ENCODE data around the gene DNAAF5.
"Not testable (repeated sequence)": the region's sequence is repeated elsewhere in the genome, so short reads cannot be mapped to it uniquely, and the experiment has no call there.

DNAAF5 gene

DNA sequence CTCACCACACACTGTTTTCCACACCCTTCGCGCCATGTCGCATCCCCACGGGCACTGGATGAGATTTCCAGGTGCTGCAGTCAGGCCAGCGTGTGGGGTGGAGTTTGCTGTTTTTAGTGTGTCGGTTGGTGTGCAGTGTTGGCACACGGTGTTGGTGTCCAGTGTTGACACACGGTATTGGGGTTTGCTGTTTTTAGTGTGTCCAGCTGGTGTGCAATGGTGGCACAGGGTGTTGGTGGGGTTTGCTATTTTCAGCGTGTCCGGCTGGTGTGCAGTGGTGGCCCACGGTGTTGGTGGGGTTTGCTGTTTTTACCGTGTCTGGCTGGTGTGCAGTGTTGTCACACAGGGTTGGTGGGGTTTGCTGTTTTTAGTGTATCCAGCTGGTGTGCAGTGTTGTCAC, 20.7 kb downstream of the DNAAF5 start:
- DNase-seq (ENCODE audit: low spot score): no peak

DNA sequence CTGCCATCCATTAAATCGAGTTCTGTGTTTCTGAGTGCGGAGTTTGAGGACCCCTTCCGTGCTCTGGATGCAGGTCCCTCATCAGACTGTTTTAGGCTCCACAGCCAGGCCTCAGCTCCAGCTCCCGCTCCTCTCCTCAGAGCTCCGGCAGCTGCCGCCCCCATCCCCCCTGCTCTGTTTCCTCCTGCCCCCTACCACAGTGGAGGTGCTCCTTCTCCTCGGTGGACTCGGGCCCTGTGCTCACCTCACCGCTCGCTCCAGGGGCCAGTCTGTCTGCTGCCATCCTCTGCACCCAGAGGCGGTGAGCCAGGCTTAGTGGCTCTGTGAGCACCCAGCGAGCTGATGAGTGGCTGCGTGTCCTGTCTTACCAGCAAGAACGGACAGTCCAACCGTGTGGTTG, 21.9 kb downstream of the DNAAF5 start:
- DNase-seq (ENCODE audit: low spot score): no peak

DNA sequence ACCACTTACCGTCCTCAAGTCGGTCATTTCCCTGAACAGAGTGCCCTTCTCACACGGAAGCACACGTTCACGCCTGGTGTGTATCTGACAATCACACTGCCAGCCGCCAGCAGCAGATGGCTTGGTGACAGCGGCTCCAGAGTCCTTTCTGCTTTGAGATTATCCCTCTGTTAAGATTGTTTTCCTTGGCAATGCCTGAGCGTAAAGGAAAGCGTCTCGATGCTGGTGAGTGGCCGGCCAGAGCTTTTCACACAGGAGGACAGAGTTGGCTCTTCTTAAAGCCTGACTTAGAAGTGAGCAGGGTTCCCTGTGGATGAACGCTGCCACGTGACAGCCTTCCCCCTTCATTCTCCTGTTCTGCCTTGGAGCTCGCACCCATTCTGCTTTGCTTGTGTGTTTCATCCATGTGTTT, 22.6 kb downstream of the DNAAF5 start:
- no peak for DNase-seq (ENCODE audit: low spot score)

DNA sequence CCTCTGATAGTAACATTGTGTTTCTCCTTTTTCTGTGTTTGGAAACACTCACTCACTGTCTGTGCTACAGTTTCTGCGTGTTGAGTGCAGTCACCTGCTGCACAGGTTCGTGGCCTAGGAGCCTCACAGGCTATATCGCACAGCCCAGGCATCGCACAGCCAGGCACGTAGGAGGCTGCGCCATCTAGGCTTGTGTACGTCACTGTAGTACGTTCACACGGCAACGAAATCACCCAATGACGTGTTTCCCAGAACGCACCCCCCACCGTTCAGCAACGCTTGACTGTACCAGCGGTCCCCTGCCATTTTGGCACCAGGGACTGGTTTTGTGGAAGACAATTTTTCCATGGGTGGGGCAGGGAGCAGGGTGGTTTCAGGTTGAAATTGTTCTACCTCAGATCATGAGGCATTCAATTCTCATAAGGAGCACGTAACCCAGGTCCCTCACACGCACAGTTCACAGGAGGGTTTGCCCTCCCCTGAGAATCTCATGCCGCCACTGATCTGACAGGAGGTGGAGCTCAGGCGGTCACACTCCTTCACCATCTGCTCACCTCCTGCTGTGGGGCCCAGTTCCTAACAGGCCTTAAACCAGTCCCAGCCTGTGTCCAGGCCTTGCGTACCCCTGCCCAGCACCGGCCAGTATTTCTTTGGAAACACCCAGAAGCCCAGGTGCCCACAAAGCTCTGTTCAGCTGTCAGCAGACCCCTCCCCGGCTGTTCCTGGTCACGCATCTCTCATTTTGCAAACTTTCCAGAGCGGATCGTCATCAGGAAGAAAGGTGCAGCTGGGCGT, 23.8 kb downstream of the DNAAF5 start:
- DNase-seq (ENCODE audit: low spot score): no peak

DNA sequence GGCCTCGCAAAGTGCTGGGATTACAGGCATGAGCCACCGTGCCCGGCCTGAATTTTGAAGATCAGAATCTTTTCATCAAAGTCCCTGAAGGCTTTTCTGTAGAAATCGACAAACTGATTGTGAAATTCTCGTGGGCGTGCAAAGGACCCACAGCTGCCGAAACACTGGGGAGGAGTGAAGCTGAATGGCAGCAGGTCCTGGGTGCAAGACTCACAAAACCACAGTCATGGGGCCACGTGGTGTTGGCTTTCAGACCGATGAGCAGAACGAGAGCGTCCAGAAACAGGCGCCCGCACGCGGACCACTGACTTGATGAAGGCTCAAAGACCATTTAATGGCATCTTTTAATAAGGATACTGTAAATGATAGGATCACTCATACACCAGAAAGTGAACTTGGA, 25.3 kb downstream of the DNAAF5 start:
- DNase-seq (ENCODE audit: low spot score): no peak

DNA sequence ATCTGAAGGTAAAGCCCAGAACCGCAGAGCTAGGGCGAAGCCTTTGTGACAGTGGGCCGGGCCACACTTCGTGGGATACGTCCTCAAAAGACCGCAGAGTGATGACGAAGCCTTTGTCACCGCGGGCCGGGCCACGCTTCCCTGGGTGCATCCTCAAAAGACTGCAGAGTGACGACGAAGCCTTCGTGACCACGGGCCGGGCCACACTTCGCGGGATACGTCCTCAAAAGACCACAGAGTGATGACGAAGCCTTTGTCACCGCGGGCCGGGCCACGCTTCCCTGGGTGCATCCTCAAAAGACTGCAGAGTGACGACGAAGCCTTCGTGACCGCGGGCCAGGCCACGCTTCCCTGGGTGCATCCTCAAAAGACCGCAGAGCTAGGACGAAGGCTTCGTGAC, 25.8 kb downstream of the DNAAF5 start:
- DNase-seq (ENCODE audit: low spot score): not testable (repeated sequence)

DNA sequence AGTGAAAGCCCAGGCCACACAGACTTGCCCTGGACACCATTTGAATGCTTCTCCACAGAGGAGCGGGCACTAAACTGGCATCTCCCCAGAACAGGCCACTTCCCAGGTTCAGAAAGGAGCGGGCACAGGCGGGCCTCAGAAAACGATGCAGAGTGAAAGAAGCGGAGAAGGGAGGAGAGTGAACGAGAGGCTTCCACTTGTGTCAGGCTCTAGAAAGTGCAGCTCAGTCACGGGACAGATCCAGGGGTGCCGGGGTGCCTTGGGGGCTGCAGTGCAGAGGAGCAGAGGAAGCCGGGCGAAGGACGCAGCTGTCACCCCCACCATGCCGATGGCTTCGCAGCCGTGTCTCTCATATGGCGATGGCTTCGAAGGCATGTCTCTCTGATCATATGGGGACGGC, 26.7 kb downstream of the DNAAF5 start:
- DNase-seq (ENCODE audit: low spot score): no peak

DNA sequence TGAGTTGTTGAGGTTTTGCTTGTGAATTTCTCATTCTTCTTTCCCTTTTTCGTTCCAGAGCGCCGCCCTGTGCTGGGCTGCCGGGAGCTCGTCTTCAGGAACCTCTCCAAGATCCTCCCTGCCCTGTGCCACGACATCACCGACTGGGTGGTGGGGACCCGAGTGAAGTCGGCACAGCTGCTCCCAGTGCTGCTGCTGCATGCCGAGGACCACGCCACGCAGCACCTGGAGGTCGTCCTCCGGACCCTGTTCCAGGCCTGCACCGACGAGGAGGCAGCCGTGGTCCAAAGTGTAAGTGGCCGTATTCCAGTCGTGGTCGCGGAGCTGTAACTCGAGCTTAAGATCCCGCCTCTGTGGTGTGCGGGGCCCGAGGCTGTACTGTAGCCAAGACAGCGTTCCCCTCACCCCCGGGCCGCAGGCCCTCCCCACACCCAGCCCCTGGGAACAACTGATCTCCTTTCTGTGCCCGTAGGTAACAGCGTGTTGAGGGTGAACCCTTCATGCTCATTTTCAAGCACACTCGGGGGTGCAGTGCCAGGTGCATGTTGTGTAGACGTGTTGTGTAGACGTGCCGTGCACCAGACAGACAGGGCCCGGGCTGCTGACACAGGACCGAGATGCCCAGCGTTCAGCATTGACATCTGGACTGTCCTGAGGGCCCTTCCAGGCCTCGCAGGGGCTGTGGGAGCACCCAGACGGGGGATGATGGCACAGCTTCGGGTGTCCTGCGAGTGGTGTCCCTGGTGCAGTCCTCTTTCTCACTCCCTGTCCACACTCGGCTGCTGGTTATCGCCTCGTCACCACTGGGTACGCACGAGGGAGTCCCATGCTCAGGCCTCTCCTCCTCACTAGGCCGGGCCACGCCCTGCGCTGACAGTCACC, 28.3 kb downstream of the DNAAF5 start:
- no peak for DNase-seq (ENCODE audit: low spot score)

DNA sequence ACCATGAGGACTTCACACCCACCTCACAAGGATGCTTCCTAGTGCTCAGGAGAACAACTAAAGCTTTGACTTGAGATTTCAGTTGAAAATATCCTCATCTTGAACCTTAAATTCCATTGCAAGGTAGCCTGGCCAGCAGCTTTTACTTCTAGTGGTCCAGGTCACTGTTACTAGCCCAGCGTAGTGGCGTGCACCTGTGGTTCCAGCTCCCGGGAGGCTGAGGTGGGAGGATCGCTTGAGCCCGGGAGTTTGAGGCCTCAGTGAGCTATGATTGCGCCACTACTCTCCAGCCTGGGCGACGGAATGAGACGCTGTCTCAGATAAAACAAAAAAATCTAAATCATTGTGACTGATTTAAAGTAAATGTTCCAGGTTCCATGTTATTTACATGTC, 28.9 kb downstream of the DNAAF5 start:
- DNase-seq (ENCODE audit: low spot score): no peak

DNA sequence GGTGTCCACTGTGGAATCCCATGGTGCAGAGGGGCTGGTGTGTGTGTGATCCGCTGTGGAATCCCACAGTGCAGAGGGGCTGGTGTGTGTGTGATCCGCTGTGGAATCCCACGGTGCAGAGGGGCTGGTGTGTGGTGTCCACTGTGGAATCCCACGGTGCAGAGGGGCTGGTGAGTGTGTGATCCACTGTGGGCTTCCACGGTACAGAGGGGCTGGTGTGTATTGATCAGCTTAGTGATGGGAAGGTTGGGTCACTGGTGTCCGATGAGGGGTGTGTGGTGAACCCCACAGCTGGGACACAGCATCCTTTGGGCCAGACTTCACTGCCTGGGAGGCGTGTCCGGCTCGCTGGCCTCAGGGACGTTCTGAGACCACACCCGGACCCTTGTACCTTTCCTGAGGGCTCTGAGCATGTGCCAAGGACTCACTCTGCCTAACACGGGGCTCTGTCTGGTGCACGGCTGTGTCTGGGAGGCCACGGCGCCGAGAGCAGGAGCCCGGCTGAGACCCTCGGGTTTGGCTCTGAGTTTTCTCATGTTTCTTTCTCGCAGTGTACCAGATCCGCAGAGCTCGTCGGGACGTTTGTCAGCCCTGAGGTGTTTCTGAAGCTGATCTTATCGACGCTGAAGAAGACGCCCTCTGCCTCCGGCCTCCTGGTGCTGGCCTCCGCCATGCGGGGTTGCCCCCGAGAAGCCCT, 29.9 kb downstream of the DNAAF5 start:
- no peak for DNase-seq (ENCODE audit: low spot score)

DNA sequence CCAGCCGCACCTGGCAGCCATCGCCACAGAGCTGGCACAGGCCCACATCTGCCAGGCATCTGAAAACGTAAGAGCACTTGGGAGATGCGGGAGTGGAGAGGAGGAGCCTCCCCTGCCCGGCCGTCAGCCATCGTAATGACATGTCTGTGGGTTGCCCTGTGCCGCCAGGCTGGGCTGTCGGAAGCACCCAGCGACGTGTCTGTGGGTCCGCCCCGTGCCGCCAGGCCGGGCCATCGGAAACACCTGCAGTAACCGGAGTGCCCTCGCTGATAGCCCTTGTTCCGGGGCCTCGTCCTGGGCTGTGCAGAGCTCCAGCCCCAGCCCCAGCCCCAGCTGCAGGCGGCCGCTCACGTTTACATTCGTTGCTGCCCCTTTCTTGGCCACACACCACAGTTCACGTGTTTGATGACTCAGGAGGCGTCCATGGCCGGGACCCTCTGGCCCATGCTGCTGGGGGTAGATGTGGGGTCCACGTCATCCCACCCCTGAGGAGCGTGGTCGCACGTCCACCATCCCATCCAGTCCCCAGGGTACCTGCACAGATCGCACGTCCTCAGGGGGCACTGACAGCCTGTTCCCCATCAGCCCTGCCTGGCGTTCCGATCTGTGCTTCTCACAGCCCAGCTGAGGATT, 30.5 kb downstream of the DNAAF5 start:
- no peak for DNase-seq (ENCODE audit: low spot score)

DNA sequence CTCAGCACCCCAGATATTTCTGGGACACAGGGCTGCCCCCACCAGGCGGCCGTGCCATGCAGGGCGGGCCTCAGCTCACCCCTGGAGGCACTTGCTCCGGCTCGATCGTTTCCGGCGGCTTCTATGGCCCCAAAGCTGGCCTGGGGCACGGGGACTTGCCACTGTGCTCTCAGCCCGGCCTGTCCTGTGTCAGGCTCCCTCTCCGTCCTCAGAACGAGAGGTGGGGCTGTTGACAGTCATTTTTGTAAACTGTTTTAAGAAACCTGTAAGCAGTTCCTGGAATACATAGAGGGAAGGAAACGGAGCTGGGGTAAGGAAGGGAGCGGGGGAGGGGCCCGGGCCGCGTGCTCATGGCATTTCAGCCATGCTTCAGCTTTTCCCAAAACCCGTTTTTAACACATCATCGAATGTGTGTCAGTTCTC, 31.3 kb downstream of the DNAAF5 start:
- no peak for DNase-seq (ENCODE audit: low spot score)

DNA sequence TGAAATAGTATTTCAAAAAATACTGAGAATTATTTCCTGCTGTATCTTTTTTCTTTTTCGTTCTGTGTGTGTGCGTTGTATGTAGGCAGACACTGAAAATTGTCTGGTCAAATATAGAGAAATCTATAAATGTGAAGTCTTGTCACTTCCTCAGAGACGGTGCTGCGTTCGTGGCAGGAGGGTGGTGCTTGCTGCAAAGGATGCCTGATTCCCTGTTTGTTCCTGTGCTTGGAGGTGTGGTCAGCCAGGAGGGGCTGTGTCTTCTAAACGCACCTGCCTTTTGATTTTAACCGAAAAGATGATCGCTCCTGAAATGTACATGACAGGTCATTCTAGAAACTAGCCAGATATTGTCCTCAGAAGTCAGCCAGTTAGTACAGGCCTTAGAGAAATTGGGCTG, 33.1 kb downstream of the DNAAF5 start:
- no peak for DNase-seq (ENCODE audit: low spot score)

DNA sequence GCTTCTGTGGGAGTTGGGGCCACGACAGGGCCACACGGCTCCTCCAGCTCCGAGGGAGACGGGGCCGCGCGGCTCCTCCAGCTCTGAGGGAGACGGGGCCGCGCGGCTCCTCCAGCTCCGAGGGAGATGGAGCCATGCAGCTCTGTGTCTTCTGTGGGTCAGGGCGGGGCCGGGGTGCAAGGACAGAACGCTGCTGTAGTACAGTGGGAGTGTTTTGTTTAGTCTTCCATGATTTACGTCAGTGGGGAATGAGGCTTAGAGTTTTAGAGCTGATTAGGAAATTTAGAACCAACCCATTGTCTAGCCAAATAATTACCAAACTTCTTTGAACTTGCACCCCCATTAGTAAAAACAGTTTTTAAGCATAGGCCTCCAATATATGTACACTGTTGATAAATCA, 33.5 kb downstream of the DNAAF5 start:
- DNase-seq (ENCODE audit: low spot score): no peak

DNA sequence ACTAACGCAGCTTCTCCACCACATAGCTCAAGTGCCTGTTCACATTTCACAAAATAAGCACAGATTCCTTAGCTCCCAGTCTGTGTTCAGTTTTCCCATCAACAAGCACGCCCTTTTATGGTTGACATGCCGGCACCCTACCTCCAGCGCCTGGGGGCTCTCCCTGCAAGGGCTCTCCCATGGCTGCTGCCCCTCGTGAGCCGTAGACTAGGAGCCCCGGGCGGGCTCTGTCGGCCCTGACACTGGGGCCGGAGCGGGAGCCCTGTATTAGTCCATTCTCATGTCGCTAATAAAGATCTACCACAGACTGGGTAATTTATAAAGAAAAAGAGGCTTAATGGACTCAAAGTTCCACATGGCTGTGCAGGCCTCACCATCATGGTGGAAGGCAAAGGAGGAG, 34.6 kb downstream of the DNAAF5 start:
- no peak for DNase-seq (ENCODE audit: low spot score)

DNA sequence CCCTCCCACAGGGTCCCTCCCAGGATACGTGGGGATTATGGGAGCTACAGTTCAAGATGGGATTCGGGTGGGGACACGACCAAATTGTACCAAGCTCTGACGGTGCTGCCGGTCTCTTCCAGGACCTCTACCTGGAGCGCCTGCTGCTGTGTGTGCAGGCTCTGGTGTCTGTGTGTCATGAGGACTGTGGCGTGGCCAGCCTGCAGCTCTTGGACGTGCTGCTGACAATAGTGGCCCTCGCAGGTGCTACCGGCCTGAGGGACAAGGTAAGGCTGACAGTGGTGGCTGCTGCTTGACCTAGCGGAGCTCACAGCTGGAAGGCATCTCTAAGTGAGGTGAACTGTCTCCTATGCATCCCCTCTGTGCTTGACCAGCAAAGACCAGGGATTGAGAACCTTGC, 35.1 kb downstream of the DNAAF5 start:
- no peak for DNase-seq (ENCODE audit: low spot score)

DNA sequence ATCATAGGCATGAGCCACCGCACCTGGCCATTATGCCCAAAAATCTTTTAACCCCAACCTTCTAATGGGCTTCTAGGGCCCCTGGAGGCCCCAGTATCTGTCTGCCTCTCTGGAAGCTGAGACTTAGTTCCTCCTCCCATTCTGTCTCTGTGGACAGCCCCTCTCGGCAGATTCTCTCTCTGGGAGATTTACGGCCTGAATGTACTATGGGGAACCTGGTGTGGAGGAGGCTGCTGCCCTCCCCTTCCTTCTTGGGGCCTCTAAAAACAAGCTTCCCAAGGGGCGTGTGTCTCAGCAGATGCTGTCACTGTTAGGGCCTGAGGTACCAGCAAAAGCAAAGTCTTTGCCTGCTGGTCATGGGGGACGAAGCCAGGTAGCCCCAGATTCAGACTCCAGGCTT, 36.4 kb downstream of the DNAAF5 start:
- no peak for DNase-seq (ENCODE audit: low spot score)

DNA sequence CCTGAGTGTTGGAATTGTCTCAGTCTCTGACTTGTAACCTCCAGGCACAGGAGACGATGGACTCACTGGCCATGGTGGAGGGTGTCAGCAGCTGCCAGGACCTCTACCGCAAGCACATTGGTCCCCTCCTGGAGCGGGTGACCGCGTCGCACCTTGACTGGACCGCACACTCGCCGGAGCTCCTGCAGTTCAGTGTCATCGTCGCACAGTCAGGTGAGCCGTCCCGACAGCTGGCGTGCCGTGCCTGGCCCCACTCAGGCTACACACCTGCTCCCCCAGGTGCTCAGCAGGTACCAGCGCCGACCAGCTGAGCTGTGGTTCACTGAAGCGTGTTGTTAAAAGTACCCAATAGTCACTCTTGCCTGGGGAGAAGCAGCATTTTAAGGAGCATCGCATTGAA, 37.3 kb downstream of the DNAAF5 start:
- DNase-seq (ENCODE audit: low spot score): no peak

DNA sequence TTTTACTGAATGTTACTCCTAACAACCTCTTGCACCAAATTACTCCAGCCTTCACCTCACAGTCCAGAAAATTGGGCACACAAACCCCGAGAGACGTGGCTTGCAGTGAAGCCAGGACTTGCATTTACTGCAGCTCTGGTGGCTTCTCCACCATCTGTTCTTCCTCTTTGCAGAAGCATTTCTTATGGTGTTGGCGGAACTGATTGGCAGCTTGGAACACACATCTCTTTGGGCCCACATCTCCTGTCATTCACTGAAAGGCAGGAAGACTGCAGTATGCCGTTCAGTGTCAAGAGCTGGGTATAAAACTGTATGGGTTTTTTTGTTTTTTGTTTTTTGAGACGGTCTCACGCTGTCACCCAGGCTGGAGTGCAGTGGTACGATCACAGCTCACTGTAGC, 38.9 kb downstream of the DNAAF5 start:
- DNase-seq (ENCODE audit: low spot score): no peak

DNA sequence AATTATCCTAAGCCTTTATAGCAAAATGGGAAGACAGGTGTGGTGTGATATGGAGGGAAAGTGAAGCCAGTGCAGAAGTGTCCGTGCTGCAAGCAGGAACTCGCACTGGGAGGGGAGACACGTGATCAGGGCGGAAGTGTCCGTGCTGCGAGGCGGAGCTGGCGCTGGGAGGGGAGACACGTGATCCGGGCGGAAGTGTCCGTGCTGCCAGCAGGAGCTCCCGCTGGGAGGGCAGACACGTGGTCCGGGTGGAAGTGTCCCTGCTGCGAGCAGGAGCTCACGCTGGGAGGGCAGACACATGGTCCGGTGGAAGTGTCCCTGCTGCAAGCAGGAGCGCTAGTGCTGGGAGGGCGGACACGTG, 41.1 kb downstream of the DNAAF5 start:
- DNase-seq (ENCODE audit: low spot score): no peak

DNA sequence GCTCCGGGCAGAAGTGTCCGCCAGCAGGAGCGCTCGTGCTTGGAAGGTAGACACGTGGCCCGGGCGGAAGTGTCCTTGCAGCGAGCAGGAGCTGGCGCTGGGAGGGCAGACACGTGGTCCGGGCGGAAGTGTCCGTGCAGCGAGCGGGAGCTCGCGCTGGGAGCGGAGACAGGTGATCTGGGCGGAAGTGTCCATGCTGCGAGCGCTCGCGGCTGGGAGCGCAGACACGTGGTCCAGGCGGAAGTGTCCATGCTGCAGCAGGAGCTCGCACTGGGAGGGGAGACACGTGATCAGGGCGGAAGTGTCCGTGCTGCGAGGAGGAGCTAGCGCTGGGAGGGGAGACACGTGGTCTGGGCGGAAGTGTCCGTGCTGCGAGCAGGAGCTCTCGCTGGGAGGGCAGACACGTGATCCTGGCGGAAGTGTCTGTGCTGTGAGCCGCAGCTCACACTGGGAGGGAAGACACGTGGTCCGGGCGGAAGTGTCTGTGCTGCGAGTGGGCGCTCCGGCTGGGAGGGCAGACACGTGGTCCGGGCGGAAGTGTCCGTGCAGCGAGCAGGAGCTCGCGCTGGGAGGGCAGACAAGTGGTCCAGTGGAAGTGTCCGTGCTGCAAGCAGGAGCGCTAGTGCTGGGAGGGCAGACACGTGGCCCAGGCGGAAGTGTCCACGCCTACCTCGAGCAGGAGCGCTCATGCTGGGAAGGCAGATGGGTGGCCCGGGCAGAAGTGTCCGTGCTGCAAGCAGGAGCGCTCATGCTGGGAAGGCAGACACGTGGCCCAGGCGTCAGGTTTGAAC, 41.6 kb downstream of the DNAAF5 start:
- no peak for DNase-seq (ENCODE audit: low spot score)

Measured in HuH-7 (cell line).